Right atrium auricular region (tissue), 2 donors: ENCODE results near the gene UBR3. TPM values are rescaled to one million over a fixed set of nuclear protein-coding genes. Genes with fewer than 3 reads are reported as not detected.
A peak's percentile ranks its signal among the peaks of the same experiment; 100 is the strongest.

ENCODE experiments used
- DNase-seq: peaks from one replicate; pipeline ENCODE4 v3.0.0-alpha.2; 2019; ENCODE audit warnings: low spot score
- H3K27ac ChIP-seq, 2 donors: fragments of 200-600 bp; sonication (generic); 1 replicate in 1 of 2; 2 replicates in 1 of 2; pipeline ENCODE4 v1.5.1; 2016 to 2019
- H3K27me3 ChIP-seq, 2 donors: fragments of 200-600 bp; sonication (generic); one replicate each; pipeline versions ENCODE4 v1.5.1 to v1.6.0; 2017 to 2019
- H3K36me3 ChIP-seq: fragments of 200-600 bp; sonication (generic); one replicate; pipeline ENCODE4 v1.5.1; 2016
- H3K4me1 ChIP-seq, 2 donors: fragments of 200-600 bp; sonication (generic); one replicate each; pipeline versions ENCODE4 v1.5.1 to v1.6.0; 2017 to 2019
- H3K4me3 ChIP-seq, 2 donors: fragments of 200-600 bp; sonication (generic); 1 replicate in 1 of 2; 2 replicates in 1 of 2; pipeline ENCODE4 v1.5.1; 2017 to 2019; ENCODE audit warnings: mild to moderate bottlenecking in 1 of 2, moderate library complexity in 1 of 2
- H3K9me3 ChIP-seq, 2 donors: fragments of 200-600 bp; sonication (generic); one replicate each; pipeline ENCODE4 v1.5.1; 2019
- total RNA-seq, 2 donors: library from RNA; depleted of rRNA; stranded (reverse); fragments of >200 nt; gene quantifications; one replicate each; pipeline ENCODE4 v1.1.0, GENCODE V29; 2016
- TF ChIP-seq, protein P1 (sequence below), 2 donors: fragments of 200-600 bp; sonication (generic); IDR thresholded peaks; one replicate each; pipeline ENCODE4 v1.5.1; 2019; ENCODE audit warnings: antibody characterized with exemption in 2 of 2

UBR3 gene
- total RNA-seq, 2 donors from 2014 or later = 56.5 to 93.6 TPM

DNA sequence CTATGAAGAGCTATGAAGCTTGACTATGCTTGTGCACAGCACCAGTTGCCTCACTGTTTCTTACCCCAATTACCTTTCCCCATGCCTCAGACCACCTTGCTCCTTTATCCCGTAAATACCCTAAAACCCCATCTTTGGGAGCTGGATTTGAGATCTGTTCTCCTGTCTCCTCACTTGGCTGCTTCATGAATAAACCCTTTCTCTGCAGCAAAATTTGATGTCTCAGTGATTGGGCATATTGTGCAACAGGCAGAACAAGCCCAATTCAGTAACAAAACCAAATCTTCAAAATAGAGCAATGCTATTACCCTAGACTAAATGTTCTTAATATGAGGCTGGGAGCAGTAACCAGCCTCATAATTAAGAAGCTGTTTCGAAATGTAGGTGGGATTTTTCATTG, 32.1 kb upstream of the UBR3 start:
- no peak for DNase-seq
- TF ChIP-seq, protein P1, sequence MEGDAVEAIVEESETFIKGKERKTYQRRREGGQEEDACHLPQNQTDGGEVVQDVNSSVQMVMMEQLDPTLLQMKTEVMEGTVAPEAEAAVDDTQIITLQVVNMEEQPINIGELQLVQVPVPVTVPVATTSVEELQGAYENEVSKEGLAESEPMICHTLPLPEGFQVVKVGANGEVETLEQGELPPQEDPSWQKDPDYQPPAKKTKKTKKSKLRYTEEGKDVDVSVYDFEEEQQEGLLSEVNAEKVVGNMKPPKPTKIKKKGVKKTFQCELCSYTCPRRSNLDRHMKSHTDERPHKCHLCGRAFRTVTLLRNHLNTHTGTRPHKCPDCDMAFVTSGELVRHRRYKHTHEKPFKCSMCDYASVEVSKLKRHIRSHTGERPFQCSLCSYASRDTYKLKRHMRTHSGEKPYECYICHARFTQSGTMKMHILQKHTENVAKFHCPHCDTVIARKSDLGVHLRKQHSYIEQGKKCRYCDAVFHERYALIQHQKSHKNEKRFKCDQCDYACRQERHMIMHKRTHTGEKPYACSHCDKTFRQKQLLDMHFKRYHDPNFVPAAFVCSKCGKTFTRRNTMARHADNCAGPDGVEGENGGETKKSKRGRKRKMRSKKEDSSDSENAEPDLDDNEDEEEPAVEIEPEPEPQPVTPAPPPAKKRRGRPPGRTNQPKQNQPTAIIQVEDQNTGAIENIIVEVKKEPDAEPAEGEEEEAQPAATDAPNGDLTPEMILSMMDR (IDR thresholded peaks at IDR 0.05) = no peak
- Histone ChIP-seq H3K4me1 (peaks cover 0 to 8% of the 10 kb centered on the region in 2 donors), H3K4me3 (no peak overlapping the region), H3K36me3 (no peaks in the 10 kb centered on the region), H3K27me3 (no peaks in the 10 kb centered on the region), H3K27ac (no peak overlapping the region), H3K9me3 (no peaks in the 10 kb centered on the region)

DNA sequence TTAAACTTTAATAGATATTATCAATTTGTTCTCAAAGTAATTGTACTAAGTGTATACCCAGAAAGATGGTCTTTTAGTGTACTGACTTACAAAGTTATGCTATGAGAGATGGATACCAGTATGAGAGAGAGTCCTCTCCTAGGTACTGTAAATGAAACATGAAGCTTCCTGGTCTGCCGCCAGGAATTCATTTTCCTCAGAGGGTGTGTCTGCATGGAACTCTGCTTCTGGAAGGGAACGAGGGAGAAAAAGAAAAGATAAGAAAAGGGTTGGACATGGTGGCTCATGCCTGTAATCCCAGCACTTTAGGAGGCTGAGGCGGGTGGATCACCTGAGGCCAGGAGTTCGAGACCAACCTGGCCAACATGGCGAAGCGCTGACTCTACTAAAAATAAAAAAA, 30.8 kb upstream of the UBR3 start:
- H3K4me1 ChIP-seq = peaks cover 0 to 10% of the 10 kb centered on the region in 2 donors
- TF ChIP-seq, protein P1 (IDR thresholded peaks at IDR 0.05) = no peak
- no peaks in the 10 kb centered on the region for H3K27me3 ChIP-seq
- H3K27ac ChIP-seq = no peak overlapping the region
- no peak overlapping the region for H3K4me3 ChIP-seq
- no peaks in the 10 kb centered on the region for H3K9me3 ChIP-seq
- no peak for DNase-seq
- H3K36me3 ChIP-seq = peaks cover 7% of the 10 kb centered on the region

DNA sequence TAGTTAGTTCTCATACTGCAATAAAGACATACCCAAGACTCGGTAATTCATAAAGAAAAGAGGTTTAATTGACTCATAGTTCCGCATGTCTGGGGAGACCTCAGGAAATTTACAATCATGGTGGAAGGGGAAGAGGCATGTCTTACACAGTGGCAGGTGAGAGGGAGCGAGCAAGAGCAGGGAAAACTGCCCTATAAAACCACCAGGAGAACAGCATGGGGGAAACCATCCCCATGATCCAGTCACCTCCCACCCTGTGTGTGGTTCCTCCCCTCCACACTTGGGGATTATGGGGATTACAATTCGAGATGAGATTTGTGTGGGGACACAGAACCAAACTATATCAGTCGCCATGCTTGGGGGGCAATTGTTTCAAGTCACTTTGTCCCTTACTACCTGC, 29.7 kb upstream of the UBR3 start:
- H3K9me3 ChIP-seq = no peaks in the 10 kb centered on the region
- no peak overlapping the region for H3K27ac ChIP-seq
- TF ChIP-seq, protein P1 (IDR thresholded peaks at IDR 0.05) = no peak
- H3K4me3 ChIP-seq = no peak overlapping the region
- no peaks in the 10 kb centered on the region for H3K27me3 ChIP-seq
- no peak for DNase-seq
- H3K4me1 ChIP-seq = peaks cover 0 to 14% of the 10 kb centered on the region in 2 donors
- peaks cover 14% of the 10 kb centered on the region for H3K36me3 ChIP-seq

DNA sequence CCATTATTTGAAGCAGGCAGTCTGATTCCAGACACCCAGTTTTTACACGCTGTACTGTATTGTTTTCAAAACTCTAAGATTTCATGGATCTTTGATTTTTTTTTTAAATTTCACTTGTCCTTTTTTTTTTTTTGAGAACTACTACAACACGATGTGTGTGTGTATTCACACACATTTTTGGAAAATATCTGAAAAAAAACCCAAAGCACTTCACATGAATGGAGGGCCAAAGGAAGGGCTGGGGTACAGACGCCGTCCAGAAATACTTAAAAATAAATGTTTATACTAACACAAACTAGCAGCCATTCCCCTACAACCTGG, 28.9 kb upstream of the UBR3 start:
- TF ChIP-seq, protein P1 (IDR thresholded peaks at IDR 0.05) = no peak

DNA sequence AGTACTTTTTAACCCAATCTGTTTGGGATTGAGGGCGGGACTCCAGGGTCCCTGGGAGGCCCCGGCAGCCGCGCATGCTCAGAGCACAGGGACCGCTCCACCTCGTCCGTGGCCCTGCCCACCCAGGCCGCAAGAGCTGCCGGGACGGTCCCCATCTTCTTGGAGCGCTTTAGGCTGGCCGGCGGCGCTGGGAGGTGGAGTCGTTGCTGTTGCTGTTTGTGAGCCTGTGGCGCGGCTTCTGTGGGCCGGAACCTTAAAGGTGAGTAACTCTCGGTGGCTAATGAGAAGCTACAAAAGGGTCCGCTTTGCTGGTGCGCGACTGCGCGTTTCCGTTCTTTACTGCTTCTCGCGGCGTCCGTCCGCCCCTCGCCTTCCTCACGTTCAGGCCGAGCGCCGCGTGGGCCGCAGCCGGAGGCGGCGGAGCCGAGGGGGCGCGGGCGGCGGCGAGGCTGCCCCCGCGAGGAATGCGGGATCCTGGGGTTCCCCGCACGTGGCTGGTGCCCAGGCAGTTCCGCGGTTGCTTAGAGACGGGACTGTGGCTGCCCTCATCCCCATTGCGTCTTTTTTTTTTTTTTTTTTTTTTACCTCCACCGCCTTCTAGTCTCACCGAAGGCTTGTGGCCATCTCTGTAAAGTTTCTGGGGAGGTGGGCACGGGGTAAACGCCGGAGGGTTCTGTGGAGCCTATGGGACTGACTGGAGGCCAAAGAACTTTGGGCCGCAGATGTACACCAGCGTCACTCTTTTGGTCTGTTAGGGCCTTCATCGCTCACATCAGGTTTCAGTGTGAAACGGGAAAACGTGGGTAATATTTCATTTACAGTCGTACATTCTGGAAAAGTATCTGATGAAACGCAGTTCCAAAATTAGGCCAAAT, 28.3 kb upstream of the UBR3 start, which contains the start of gene SSB:
TSS of gene SSB (plus strand) at position 154 of the 875 bp plus-strand sequence. CDS start 2,090 bp downstream, outside the sequence.
- peak within 1 kb of the TSS; percentile 79 to 89 for H3K4me3 ChIP-seq
- H3K36me3 ChIP-seq = peaks cover 20% of the 10 kb centered on the region
- H3K9me3 ChIP-seq = no peaks in the 10 kb centered on the region
- H3K27ac ChIP-seq = peak within 1 kb of the TSS; percentile 84 to 91
- DNase-seq = peak; percentile 88
- peaks cover 0 to 14% of the 10 kb centered on the region in 2 donors for H3K4me1 ChIP-seq
- TF ChIP-seq, protein P1 (IDR thresholded peaks at IDR 0.05) = no peak
- no peaks in the 10 kb centered on the region for H3K27me3 ChIP-seq

More for the DNA sequence above, 28.9 kb upstream of the UBR3 start:
- Histone ChIP-seq H3K27me3 (no peaks in the 10 kb centered on the region), H3K27ac (peak overlapping the region; percentile 84 to 91), H3K4me1 (peaks cover 0 to 14% of the 10 kb centered on the region in 2 donors), H3K4me3 (peak overlapping the region; percentile 79 to 89), H3K9me3 (no peaks in the 10 kb centered on the region), H3K36me3 (peaks cover 19% of the 10 kb centered on the region)
- DNase-seq = no peak
